ENCODE results near the gene CARD11. TPM values are rescaled to one million over a fixed set of nuclear protein-coding genes. Genes with fewer than 3 reads are reported as not detected.

CARD11 gene
- total and polyA plus RNA-seq, 2 of the 4 experiments (the other 2 are of a cell fraction) = 0.18 to 0.26 TPM

DNA sequence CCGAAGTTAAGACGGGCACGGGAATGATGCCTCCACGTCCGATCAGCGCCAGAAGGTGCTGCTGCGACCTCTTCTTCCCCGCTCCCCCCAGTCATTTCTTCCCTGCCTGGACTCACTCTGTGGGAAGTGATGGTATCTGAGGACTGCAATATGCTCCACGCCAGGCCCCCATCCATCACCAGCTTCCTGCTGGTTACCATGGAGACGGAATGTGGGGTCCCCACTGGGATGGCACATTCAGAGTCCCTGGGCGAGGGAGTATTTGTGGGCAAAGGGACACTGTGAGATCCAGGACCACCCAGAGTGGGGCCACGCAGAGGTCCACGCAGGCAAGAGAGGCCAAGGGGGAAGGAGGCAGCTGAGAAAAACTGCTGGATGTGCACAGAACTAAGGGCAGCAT, 39.7 kb downstream of the CARD11 start:
- Histone ChIP-seq H3K9me1 (ENCODE audit: insufficient read depth, low read length) (no peaks in the 10 kb centered on the region), H4K8ac (ENCODE audit: low read depth in 2 of 2, low read length in 2 of 2) (no peak overlapping the region), H3K18ac (ENCODE audit: low read depth, low read length) (no peak overlapping the region), H2BK20ac (ENCODE audit: low read depth, low read length) (no peak overlapping the region), H3K36me3 (ENCODE audit: control insufficient read depth, insufficient read depth, low read length) (no peaks in the 10 kb centered on the region), H3K79me1 (ENCODE audit: low read depth in 1 of 2, low read length in 2 of 2) (no peaks in the 10 kb centered on the region), H2BK5ac (ENCODE audit: low read depth, low read length, poor library complexity, severe bottlenecking) (no peak overlapping the region), H2BK120ac (ENCODE audit: low read depth, low read length) (no peak overlapping the region), H3K4me2 (ENCODE audit: low read depth, low read length) (no peak overlapping the region), H2BK15ac (ENCODE audit: low read depth, low read length) (no peak overlapping the region), H4K91ac (ENCODE audit: insufficient read depth, low read depth, low read length) (no peak overlapping the region), H2AK5ac (ENCODE audit: low read depth, low read length) (no peak overlapping the region), H3K4me3 (ENCODE audit: insufficient read depth, low read depth, low read length) (no peak overlapping the region), H3K4me1 (ENCODE audit: control insufficient read depth, insufficient read depth, low read length) (no peaks in the 10 kb centered on the region), H3K14ac (replicated peaks; ENCODE audit: low read depth, low read length) (no peak overlapping the region), H2AFZ (replicated peaks; ENCODE audit: low read length, poor library complexity) (no peak overlapping the region), H2AK9ac (replicated peaks; ENCODE audit: low read depth, low read length, poor library complexity) (no peak overlapping the region), H3K9ac (ENCODE audit: low read depth, low read length) (no peak overlapping the region), H3K27ac (ENCODE audit: insufficient read depth, low read length) (no peak overlapping the region), H3K4ac (ENCODE audit: low read depth, low read length) (no peak overlapping the region), H4K20me1 (ENCODE audit: insufficient read depth, low read length) (no peaks in the 10 kb centered on the region), H4K5ac (ENCODE audit: low read depth, low read length) (no peak overlapping the region), H3K56ac (ENCODE audit: extremely low read depth, insufficient read depth, low read length) (no peak overlapping the region), H3K27me3 (ENCODE audit: control insufficient read depth, insufficient read depth, low read length) (no peaks in the 10 kb centered on the region), H3K9me3 (ENCODE audit: control insufficient read depth, insufficient read depth, low read length) (no peaks in the 10 kb centered on the region), H3K23ac (ENCODE audit: low read depth, low read length) (no peak overlapping the region)
- BruUV-seq (replicated peaks) = no TSS peak
- WGBS, 2 experiments (ENCODE audit: extremely low coverage in 2 of 2, insufficient read length in 1 of 2) = 67% methylated on average over 2 of the region's 13 CpGs; no CpG with 5 or more reads in 1 of the 2 experiments
- TF ChIP-seq, protein P1, sequence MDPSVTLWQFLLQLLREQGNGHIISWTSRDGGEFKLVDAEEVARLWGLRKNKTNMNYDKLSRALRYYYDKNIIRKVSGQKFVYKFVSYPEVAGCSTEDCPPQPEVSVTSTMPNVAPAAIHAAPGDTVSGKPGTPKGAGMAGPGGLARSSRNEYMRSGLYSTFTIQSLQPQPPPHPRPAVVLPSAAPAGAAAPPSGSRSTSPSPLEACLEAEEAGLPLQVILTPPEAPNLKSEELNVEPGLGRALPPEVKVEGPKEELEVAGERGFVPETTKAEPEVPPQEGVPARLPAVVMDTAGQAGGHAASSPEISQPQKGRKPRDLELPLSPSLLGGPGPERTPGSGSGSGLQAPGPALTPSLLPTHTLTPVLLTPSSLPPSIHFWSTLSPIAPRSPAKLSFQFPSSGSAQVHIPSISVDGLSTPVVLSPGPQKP (IDR thresholded peaks at IDR 0.05; ENCODE audit: borderline replicate concordance, low read depth, low read length) = no peak
- TF ChIP-seq, protein P2, sequence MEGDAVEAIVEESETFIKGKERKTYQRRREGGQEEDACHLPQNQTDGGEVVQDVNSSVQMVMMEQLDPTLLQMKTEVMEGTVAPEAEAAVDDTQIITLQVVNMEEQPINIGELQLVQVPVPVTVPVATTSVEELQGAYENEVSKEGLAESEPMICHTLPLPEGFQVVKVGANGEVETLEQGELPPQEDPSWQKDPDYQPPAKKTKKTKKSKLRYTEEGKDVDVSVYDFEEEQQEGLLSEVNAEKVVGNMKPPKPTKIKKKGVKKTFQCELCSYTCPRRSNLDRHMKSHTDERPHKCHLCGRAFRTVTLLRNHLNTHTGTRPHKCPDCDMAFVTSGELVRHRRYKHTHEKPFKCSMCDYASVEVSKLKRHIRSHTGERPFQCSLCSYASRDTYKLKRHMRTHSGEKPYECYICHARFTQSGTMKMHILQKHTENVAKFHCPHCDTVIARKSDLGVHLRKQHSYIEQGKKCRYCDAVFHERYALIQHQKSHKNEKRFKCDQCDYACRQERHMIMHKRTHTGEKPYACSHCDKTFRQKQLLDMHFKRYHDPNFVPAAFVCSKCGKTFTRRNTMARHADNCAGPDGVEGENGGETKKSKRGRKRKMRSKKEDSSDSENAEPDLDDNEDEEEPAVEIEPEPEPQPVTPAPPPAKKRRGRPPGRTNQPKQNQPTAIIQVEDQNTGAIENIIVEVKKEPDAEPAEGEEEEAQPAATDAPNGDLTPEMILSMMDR (conservative IDR thresholded peaks at IDR 0.05; ENCODE audit: low read depth, low read length) = no peak
- TF ChIP-seq RAD21 (IDR thresholded peaks at IDR 0.05; ENCODE audit: low read length) (no peak), RFX5 (IDR thresholded peaks at IDR 0.05; ENCODE audit: low read depth, low read length) (no peak), CHD1 (IDR thresholded peaks at IDR 0.05; ENCODE audit: low read depth, low read length) (no peak), MXI1 (IDR thresholded peaks at IDR 0.05; ENCODE audit: borderline replicate concordance, low read depth, low read length) (no peak), SMC3 (IDR thresholded peaks at IDR 0.05; ENCODE audit: low read depth, low read length) (no peak), MAFK (IDR thresholded peaks at IDR 0.05; ENCODE audit: low read depth, low read length) (no peak), FOS (IDR thresholded peaks at IDR 0.05; ENCODE audit: low read depth, low read length) (no peak), BHLHE40 (IDR thresholded peaks at IDR 0.05; ENCODE audit: low read depth, low read length) (no peak), POLR2A (IDR thresholded peaks at IDR 0.05; ENCODE audit: low read depth, low read length) (no peak), RCOR1 (IDR thresholded peaks at IDR 0.05; ENCODE audit: insufficient replicate concordance, low read length) (no peak), MAZ (IDR thresholded peaks at IDR 0.05; ENCODE audit: borderline replicate concordance, low read depth, low read length) (no peak), NFE2L2 (IDR thresholded peaks at IDR 0.05; ENCODE audit: low read depth, low read length) (no peak), CEBPB (IDR thresholded peaks at IDR 0.05; ENCODE audit: low read depth, low read length) (no peak)
- TF ChIP-seq, protein P3, sequence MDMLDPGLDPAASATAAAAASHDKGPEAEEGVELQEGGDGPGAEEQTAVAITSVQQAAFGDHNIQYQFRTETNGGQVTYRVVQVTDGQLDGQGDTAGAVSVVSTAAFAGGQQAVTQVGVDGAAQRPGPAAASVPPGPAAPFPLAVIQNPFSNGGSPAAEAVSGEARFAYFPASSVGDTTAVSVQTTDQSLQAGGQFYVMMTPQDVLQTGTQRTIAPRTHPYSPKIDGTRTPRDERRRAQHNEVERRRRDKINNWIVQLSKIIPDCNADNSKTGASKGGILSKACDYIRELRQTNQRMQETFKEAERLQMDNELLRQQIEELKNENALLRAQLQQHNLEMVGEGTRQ (IDR thresholded peaks at IDR 0.05; ENCODE audit: low read depth, low read length) = no peak
- intact Hi-C loops (cut with micrococcal nuclease) = no loop called here
- ChIA-PET POLR2A (ENCODE audit: unreplicated experiment) (no interaction called here), CTCF (interaction anchor here (0.6 kb wide), 1 partner anchor 20 kb away, joined by 3 read pairs; no protein-coding TSS in a partner anchor)
- dilution Hi-C loops (cut with HindIII; ENCODE audit: low sequenced_read_pairs, unreplicated experiment) = no loop called here
- ATAC-seq (ENCODE audit: low read depth) (no peak), DNase-seq (no peak)
- in situ Hi-C loops (cut with MboI; ENCODE audit: low sequenced_read_pairs) = no loop called here

Data from IMR-90 (cell line).